Breast epithelium (tissue), 3 donors: Measurements from ENCODE around the gene GLB1L2.

ENCODE experiments used
- CTCF ChIP-seq, 3 donors: fragments of 450-650 bp; IDR thresholded peaks; one replicate each; pipeline ENCODE4 v1.5.1; 2016 to 2017; ENCODE audit warnings: antibody characterized with exemption in 3 of 3, mild to moderate bottlenecking in 3 of 3, moderate library complexity in 3 of 3
- POLR2A ChIP-seq: fragments of 450-650 bp; IDR thresholded peaks from one replicate; pipeline ENCODE4 v1.6.1; 2016; ENCODE audit warnings: antibody characterized with exemption, mild to moderate bottlenecking, moderate library complexity
- POLR2AphosphoS5 ChIP-seq, 3 donors: sonication (generic); formaldehyde crosslinking; IDR thresholded peaks; one replicate each; pipeline ENCODE4 v1.6.1; 2017; ENCODE audit warnings: antibody characterized with exemption in 3 of 3

DNA sequence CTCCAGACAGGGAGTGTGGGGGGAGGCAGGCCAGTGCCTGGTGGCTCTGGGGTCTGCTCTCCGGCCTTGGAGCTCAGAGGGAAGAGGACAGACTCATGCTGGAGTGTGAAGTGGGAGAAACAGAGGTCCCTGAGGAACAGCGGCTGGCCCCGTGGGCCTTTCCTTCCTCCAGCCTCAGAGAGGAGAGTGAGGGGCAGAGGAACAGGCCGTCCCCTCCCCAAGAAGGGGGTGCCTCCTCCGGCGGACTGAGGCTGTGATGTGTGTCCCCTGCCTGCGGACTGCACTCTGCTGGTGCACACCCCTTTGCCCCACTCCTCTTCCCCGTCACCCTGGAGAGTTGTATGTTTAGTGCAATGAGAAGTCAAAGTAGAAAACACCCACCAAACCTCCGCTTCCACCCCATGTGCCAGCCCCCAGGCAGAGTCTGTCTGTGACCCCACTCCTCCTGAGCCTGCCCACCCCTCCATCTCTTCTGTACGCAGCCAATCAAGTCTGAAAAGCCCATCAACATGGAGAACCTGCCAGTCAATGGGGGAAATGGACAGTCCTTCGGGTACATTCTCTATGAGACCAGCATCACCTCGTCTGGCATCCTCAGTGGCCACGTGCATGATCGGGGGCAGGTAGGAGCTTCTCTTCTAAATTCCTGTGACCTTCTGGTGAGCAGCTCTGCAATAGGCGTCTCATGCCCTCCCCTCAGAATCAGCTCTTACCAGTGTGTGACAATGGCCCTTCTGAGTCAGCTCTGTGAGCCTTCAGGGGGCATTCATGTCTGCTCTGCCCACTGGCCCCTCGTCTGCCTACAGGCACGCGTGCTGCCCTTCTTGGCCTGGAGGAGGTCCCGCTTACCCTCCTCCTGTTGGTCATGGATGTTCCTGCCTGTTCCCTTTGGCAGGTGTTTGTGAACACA lies 39.0 kb downstream of the GLB1L2 start:
- TF ChIP-seq POLR2A (no peak), CTCF (IDR thresholded peaks at IDR 0.05) (no peak), POLR2AphosphoS5 (IDR thresholded peaks at IDR 0.05) (no peak)
